Measurements from ENCODE around the gene REEP3.
"Not testable (repeated sequence)": the region's sequence is repeated elsewhere in the genome, so short reads cannot be mapped to it uniquely, and the experiment has no call there.

REEP3 gene

GRCh38 chr10:63548860-63549259 lies 27.7 kb downstream of the REEP3 start:
- no peak for DNase-seq (ENCODE audit: low read depth, low spot score)

- no peak for DNase-seq (ENCODE audit: low read depth, low spot score)
Observed at GRCh38 chr10:63549810-63550209, 28.6 kb downstream of the REEP3 start.

DNA sequence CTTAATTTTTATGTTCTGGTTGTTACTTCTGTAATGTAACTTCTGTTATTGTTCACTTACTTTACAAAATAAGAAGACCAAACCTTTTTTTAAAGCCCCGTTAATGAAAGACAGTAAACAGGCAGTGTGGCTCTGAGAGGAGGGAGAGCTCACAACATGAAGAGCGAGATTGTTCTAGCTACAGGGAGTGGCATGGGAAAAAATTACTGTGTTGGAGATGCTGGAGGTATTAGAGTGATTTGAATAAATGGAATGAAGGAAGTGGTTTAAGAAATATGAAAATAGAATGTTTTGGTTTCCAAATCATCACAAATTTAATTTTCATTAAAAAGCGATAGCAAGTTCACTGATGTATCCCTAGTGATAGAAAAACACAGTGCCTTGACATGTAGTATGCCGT lies 31.8 kb downstream of the REEP3 start:
- no peak for DNase-seq (ENCODE audit: low read depth, low spot score)

DNA sequence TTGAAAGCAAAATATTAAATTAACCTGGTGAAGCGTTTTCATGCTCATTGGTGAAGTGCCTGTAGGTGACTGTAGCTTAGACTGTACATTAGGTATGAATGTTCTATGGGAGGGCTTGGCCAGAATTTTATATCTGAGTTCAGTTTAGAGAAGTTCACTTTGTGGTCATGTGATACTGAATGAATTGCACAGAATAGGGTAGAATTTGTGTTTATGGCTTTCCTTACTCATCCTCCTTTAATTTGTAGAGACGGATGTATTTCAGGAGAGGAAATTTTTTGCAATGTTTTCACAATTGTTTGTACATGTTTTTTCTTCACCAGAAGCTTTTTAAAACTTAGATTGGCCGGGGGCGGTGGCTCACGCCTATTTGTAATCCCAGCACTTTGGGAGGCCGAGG lies 32.3 kb downstream of the REEP3 start:
- DNase-seq (ENCODE audit: low read depth, low spot score), result no peak

GRCh38 chr10:63554657-63555056 lies 33.5 kb downstream of the REEP3 start:
- DNase-seq (ENCODE audit: low read depth, low spot score), result no peak

- DNase-seq (ENCODE audit: low read depth, low spot score), result no peak
Observed at GRCh38 chr10:63555330-63555729, 34.1 kb downstream of the REEP3 start.

- no peak for DNase-seq (ENCODE audit: low read depth, low spot score)
Observed at GRCh38 chr10:63558132-63558784, 37.1 kb downstream of the REEP3 start.

DNA sequence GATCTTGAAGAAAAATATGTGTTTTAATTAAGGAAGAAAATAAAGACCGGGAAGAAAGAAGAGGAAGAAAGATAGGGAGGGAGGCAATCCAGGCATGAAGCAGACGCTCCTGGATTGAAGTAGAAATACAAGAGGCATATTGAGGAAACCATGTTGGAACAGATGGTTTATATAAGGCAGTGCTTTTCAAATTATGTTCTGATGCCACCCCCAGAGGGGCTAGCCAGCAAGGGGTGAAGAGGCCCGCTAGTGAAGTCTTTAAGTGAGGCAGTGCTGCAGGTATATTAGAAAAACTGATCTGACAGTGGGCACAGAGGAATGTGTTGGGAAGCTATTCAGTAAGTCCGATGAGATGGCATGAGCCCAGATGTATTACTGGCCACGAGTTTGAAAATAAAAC lies 40.1 kb downstream of the REEP3 start:
- no peak for DNase-seq (ENCODE audit: low read depth, low spot score)

GRCh38 chr10:63562391-63562790 lies 41.2 kb downstream of the REEP3 start:
- DNase-seq (ENCODE audit: low read depth, low spot score), result no peak

DNA sequence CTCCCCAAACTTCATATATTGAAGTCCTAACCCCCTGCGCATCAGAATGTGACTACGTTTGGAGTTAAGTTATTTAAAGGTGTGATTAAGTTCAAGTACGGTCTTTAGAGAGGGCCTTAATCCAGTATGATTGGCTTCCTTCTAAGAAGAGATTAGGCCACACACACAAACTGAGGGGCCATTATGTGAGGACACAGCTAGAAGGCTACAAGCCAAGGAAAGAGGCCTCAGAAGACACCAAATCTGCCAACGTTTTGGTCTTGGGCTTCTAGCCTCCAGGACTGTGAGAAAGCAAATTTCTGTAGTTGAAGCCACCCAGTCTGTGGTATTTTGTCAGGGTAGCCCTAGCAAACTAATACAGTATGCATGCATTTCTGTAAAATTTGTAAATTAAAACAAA lies 41.7 kb downstream of the REEP3 start:
- no peak for DNase-seq (ENCODE audit: low read depth, low spot score)

DNA sequence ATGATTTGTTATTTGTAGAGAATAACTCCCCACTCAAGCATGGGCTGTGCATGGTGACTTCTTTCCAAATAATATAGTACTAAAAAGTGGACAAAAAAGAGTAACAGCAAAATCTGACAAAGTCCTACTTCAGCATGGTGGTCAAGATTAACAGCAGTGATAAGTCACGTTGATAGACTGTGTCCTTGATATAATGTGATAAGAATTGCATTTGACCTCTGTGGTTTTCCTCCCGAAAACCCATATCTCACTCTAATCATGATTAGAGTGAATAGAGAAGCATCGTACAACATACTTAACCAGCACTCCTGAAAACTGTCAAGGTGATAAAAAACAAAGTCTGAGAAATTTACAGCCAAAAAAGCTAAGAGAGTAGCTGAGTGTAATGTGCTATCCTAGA lies 42.4 kb downstream of the REEP3 start:
- no peak for DNase-seq (ENCODE audit: low read depth, low spot score)

DNA sequence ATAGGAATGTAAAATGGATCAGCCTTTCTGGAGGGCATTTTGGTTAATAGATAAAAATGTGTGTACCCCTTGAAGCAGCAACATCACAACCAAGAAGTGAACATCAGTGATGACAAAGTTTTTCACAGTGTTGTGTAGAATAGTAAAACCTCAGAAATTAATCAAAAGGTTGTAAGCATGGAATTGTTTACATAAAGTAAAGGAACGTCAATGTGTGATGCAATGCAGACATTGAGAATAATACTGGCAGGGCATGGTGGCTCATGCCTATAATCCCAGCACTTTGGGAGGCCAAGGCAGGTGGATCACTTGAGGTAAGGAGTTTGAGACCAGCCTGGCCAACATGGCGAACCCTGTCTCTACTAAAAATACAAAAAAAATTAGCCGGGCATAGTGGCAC lies 43.5 kb downstream of the REEP3 start:
- DNase-seq (ENCODE audit: low read depth, low spot score), result not testable (repeated sequence)

DNA sequence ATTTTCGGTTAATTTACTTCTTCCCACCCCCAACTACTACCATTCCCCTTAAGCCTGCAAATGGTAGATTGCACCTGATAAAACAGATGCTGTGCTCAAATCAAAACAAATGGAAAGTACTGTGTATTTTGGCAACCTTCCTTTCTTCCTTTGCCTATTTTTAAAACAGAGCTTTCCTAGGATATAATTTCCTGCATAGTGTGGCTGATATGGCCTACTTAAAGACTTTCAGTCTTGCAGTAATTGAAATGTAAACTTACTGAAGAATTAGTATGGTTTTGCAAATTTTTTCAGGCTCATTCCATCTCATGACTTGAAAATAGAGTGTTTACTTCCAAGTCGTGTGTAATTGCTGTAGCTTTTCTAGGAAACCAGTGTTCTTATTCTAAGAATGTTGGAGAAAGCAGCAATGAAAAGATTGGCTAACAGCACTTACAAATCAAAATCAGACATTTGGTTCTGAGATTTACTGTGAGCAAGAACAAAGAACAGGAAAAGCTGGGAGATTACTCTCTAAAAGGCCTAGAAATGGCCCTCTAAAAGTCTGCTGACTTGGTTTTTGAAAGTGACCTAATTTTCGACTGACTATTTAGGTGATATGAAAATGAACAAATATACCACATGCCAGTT lies 52.0 kb downstream of the REEP3 start:
- DNase-seq (ENCODE audit: low read depth, low spot score), result no peak

DNA sequence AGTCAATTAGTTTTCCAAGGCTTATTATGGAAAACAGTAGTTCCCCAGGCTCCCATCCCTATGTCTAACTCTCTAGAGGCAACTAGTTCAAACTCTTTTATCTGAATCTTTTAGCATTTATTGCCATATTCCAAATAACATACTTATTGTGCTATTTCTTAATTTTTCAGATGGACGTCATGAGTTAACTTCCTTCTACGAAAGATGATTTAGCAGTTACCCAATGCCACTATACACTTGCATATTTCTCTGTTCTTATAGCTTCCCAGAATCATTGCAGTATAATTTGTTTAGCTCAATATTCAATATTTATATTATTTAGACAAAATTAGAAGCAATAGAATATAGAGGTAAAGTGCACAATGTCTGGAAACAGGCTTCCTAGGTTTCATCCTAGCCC lies 52.8 kb downstream of the REEP3 start:
- no peak for DNase-seq (ENCODE audit: low read depth, low spot score)

- no peak for DNase-seq (ENCODE audit: low read depth, low spot score)
Observed at GRCh38 chr10:63576501-63576900, 55.3 kb downstream of the REEP3 start.

DNA sequence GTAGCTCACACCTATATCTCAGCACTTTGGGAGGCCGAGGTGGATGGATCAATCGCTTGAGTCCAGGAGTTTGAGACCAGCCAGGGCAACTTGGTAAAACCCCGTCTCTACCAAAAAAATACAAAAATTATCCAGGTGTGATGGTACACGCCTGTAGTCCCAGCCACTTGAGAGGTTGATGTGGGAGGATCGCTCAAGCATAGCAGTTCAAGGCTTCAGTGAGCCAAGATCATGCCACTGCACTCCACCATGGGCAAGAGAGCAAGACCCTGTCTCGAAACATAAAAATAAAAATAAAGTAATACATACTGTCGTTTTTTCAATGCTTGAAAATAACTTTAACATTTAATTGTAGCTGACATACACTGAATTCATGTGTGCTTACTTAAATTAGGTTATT lies 57.3 kb downstream of the REEP3 start:
- DNase-seq (ENCODE audit: low read depth, low spot score), result no peak

- no peak for DNase-seq (ENCODE audit: low read depth, low spot score)
Observed at GRCh38 chr10:63579371-63580014, 58.3 kb downstream of the REEP3 start.

- no peak for DNase-seq (ENCODE audit: low read depth, low spot score)
Observed at GRCh38 chr10:63582690-63583089, 61.5 kb downstream of the REEP3 start.

- no peak for DNase-seq (ENCODE audit: low read depth, low spot score)
Observed at GRCh38 chr10:63583397-63583796, 62.2 kb downstream of the REEP3 start.

GRCh38 chr10:63583909-63584724 lies 62.9 kb downstream of the REEP3 start:
- no peak for DNase-seq (ENCODE audit: low read depth, low spot score)

DNA sequence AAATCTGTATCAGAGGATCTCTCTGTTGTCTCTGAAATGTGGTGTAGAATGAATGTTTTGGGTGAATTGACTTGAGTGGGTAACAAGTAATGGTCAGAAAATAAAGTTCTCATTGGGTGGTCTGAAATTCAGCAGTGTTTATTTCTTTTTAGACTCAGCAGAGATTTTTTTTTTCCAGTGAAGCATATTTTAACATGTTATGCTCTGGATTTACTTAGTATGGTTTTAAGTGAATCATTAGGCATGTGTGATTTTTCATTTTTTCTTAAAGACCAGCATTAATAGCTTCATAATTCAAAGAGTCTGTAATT lies 63.5 kb downstream of the REEP3 start:
- no peak for DNase-seq (ENCODE audit: low read depth, low spot score)

GRCh38 chr10:63585041-63585440 lies 63.8 kb downstream of the REEP3 start:
- DNase-seq (ENCODE audit: low read depth, low spot score), result no peak

DNA sequence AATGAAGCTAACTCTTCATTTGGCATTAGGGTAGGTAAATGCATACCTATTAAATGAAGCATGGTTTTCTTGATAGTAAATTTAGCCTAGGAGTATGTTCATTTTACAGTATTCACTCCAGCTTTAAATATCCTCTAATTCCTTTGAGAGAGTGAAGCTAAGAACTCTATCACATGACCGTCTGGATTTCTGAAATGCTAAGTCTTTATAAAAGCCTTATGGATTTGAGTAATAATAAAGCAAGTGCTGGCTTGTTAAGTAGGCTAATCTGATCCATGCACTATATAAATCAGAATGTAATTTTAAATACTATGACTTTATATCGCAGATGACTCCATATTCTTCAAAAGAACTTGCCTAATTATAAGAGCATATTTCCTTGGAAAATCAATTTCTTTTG lies 64.8 kb downstream of the REEP3 start:
- DNase-seq (ENCODE audit: low read depth, low spot score), result no peak
